GM12801 (cell line): ENCODE data around the gene NARS2.

Experiments
- CTCF ChIP-seq: IDR thresholded peaks from one replicate; pipeline ENCODE4 v1.5.1; 2011; ENCODE audit warnings: control low read depth; ENCODE audit not compliant: insufficient read length; ENCODE audit errors: extremely low read depth

Gene NARS2

GRCh38 chr11:78587446-78587845 lies 12.8 kb upstream of the NARS2 start:
- no peak for TF ChIP-seq CTCF

DNA sequence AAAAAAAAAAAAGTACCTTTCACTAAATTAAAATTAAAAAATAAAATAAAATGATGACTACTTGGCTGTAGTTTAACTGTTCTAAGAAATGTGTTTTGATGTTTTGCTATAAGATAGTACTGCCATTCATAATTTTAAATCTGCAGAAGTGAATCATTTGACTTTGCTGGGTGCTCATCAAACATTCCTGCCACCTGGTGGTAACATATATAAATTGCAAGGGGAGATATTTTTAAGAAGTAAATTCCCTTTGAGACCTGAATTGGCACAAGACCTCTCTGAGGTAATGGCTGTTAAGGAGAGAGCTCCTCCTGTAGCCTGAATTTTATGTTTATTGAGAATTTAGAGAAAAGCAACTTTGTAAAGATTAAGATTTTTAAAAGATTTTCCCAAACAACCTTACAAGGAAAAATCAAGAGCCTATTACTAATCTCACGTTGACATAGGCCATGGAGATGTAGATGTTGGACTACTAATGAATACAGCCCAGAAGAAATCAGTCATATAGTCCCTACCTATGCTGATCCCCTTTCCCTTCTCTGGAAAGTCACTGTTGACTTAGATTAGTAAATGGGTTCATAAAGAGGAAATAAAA lies 11.9 kb upstream of the NARS2 start:
- no peak for TF ChIP-seq CTCF

- no peak for TF ChIP-seq CTCF
These were observed 9.2 kb upstream of the NARS2 start for GRCh38 chr11:78583889-78584288.

DNA sequence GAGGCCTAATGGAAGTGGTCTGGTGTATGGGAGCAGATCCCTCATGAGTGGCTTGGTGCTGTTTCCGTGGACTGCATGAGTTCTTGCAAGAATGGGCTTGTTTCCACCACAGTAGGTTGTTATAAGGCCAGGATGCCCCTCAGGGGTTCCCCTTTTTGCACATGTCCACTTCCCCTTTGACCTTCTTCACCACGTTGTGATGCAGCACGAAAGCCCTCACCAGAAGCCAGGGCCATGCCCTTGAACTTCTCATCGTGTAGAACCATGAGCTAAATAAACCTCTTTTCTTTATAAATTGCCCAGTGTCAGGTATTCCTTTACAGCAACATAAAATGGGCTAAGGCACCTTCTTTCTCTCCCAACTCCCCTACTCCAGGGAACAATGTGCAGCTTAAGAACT lies 2.8 kb upstream of the NARS2 start:
- no peak for TF ChIP-seq CTCF

GRCh38 chr11:78576549-78577097 lies 2.0 kb upstream of the NARS2 start:
- no peak for TF ChIP-seq CTCF

DNA sequence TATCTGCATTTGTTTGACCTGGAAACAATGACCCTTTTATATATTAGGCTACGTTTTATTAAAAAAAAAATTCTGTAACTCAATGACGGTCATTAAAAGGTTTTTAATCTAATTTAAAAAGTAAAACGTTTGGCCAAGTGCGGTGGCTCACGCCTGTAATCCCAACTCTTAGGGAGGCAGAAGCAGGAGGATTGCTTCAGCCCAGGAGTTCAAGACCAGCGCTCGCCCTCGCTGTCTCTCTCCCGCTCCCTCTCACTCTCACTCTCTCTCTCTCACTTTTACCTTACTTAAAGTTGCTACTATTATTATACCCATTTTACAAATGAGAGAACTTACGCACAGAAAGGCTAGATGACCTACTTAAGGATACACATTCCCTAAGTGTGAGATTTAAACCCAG lies 814 bp upstream of the NARS2 start:
- no peak for TF ChIP-seq CTCF

- no peak for TF ChIP-seq CTCF
These were observed 983 bp downstream of the NARS2 start for GRCh38 chr11:78573681-78574080.
